Stimulated activated CD4-positive, alpha-beta T cell treated with anti-CD3 and anti-CD28 coated beads, Interleukin-2, amount 100 ng/mL, for 48 hours (primary cell): Measurements from ENCODE around the gene SHANK1.
"Not testable (repeated sequence)": the region's sequence is repeated elsewhere in the genome, so short reads cannot be mapped to it uniquely, and the experiment has no call there.

Experiments
- DNase-seq, 2 donors: peaks; one replicate each; pipeline ENCODE4 v3.0.0-alpha.2; 2020

Gene SHANK1

DNA sequence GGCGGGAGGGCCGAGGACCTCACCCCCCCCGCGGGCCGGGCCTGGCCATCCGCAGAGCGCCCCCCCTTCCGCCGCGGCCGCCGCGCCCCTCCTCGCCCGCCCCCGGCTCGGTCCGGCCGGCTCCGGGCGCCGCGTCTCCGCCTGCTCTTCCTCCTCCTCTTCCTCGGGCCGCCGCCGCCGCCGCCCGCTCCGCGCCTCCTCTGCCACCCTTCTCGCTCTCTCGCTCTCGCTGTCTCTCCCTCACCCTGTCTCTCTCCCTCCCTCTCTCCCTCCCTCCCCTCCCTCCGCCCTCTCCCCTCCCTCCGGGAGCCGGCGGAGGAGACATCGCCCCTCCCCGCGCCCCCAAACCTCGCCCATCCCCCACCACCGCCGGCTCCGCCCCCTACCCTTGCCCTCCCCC, at the start of gene SHANK1:
SHANK1 (minus strand) TSS at position 237 of the 400 bp plus-strand sequence. CDS start 2,883 bp downstream, outside the sequence.
- no peak for DNase-seq

DNA sequence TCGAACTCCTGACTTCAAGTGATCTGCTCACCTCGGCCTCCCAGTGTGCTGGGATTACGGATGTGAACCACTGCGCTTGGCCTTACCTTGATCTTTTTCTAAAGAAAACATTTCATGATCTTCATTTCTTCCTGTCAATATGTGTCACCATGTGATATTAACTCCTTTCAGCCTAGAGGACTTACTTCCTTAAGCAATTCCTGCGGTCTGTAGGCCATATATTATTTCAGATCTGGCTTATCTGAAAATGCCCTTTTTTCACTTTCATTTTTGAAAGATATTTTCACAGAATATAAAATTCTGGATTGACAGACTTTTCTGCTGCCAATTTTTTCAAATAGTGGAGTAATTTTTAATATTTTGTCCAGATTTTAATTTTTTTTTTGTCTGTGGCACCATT, 48.7 kb upstream of the SHANK1 start:
- DNase-seq, result no peak

DNA sequence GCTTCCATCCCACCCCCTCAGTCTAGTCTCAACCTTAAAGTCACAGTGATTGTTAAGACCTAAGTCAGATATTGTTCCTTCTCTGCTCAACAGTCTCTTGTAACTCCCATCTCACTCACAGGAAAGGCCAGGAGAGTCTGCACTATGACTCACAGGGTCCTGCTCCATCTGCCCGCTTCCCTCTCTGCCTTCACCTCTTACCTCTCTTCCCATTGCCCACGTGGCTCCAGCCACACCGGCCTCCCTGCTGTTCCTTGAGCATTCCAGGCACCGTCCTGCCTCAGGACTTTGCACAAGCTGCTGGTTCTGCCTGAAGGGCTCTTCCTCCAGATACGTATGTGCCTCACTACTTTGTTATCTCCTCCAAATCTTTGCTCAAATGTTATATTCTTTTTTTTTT, 47.7 kb upstream of the SHANK1 start:
- not testable (repeated sequence) for DNase-seq

DNA sequence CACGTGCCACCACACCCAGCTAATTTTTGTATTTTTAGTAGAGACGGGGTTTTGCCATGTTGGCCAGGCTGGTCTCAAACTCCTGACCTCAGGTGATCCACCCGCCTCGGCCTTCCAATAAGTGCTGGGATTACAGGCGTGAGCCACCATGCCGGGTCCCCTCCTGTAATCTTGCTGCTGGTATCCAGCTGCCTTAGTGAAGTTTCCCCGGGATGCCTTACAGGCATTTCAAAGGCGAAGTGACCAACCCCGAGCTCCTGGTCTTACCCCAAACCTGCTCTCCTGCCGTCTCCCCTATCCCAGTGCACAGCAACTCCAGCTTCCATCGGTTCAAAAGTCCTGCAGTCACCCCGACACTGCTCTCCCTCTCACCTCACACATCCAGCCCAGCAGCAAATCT, 47.1 kb upstream of the SHANK1 start:
- not testable (repeated sequence) for DNase-seq

DNA sequence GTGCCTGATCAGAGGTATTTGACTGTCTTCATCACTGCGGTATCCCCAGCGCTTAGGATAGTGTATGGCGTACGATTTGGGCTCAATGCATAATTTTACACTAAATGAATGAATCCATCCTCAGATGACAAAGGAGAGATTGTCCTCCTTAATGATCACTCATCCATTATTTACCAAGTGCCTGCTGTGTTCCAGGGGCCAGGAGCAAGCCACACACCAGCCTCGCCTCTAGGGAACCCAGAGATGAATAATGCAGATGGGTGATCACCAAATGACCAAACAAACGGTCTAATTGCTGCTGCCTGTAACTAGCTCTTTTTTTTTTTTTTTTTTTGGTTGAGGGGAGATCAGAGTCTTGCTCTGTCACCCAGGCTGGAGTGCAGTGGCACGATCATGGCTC, 44.8 kb upstream of the SHANK1 start:
- no peak for DNase-seq

DNA sequence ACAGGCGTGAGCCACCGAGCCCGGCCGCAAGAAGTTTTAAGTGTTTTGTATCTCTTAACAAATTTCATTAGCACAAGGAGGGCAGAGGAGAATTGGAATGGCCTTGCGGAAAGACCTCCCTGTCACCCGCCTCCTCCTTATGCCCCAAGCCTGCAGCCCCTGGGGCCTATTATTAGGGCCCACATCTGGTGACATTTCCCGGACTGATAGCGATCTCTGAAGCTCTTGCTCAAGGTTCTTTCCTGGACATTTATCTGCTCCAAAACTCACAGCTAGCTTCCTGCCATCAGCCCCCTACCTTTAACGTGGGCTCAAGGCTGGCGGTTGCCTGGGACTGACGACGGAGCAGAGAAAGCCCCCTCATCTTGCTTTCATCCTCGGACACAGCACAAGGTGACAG, 43.9 kb upstream of the SHANK1 start:
- not testable (repeated sequence) for DNase-seq

DNA sequence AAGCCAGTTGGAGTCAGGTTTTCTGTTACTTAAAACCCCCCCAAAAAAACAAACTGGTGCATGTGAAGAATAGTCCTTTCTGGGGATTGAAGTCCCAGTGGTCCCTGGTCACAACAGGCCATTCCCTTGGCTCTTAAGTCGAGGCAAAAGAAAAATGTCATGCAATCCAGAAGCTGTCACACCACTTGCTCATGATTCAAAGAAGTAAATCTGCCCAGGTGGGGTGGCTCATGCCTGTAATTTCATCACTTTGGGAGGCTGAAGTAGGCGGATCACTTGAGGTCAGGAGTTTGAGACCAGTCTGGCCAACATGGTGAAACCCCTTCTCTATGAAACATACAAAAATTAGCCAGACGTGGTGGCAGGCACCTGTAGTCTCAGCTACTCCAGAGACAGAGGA, 41.9 kb upstream of the SHANK1 start:
- DNase-seq, result not testable (repeated sequence)

DNA sequence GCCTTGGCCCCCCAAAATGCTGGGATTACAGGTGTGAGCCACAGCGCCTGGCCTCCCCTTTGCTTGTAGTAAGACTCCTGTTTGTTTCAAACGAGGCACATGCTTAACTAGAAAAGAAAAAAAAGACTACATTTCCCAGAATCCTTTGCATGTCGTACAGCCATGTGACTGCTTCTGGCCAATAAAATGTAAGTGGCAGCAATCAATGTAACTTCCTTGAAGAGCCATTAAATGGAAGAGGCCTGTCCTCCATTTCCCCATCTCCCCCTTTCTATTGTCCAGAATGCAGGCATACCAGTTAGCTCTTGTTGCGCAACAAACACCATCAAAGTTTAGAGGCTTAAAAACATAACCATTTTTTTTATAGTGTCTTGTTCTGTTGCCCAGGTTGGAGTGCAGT, 40.3 kb upstream of the SHANK1 start:
- no peak for DNase-seq

DNA sequence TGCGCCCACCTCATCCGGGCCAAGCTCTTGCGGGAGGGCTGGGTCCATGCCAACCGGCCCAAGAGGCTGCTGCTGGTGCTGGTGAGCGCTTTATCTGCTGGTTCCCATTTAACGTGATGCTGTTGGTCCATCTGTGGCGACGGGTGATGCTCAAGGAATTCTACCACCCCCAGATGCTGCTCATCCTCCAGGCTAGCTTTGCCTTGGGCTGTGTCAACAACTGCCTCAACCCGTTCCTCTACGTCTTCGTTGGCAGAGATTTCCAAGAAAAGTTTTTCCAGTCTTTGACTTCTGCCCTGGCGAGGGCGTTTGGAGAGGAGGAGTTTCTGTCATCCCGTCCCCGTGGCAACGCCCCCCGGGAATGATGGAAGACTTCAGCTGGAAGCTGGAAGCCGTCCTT, 39.5 kb upstream of the SHANK1 start:
- not testable (repeated sequence) for DNase-seq

DNA sequence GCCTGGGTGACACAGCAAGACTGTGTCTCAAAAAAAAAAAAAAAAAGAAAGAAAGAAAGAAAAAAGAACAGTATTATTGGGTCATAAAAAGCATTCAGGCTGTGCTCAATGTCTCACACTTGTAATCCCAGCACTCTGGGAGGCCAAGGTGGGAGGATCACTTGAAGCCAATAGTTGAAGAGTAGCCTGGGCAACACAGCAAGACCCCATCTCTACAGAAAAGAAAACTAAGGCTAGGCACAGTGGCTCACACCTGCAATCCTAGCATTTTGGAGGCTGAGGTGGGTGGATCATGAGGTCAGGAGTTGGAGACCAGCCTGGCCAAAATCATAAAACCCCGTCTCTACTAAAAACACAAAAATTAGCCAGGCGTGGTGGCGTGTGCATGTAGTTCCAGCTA, 38.0 kb upstream of the SHANK1 start:
- DNase-seq, result not testable (repeated sequence)

DNA sequence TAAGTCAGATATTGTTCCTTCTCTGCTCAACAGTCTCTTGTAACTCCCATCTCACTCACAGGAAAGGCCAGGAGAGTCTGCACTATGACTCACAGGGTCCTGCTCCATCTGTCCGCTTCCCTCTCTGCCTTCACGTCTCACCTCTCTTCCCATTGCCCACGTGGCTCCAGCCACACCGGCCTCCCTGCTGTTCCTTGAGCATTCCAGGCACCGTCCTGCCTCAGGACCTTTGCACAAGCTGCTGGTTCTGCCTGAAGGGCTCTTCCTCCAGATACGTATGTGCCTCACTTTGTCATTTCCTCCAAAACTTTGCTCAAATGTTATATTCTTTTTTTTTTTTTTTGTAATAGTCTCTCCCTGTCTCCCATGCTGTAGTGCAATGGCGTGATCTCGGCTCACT, 36.6 kb upstream of the SHANK1 start:
- not testable (repeated sequence) for DNase-seq

DNA sequence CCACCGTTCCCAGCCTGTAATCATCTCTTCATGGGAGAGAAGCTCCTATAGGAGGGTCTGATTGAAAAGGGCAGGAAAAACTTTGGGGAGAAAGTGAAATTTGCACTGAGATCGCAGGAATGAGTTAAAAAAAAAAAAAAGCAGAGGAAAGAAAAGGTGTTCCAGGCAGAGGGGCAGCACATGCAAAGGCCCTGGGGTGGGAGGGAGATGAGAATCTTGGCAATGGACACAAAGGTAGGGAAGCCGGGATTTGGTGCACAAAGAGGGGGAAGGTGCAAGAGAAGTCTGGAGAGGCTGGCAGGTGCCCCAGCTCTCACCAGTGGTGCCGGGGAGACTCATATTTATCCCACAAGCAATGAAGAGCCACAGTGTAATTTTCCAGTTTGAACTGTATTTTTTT, 34.3 kb upstream of the SHANK1 start:
- DNase-seq, result no peak

DNA sequence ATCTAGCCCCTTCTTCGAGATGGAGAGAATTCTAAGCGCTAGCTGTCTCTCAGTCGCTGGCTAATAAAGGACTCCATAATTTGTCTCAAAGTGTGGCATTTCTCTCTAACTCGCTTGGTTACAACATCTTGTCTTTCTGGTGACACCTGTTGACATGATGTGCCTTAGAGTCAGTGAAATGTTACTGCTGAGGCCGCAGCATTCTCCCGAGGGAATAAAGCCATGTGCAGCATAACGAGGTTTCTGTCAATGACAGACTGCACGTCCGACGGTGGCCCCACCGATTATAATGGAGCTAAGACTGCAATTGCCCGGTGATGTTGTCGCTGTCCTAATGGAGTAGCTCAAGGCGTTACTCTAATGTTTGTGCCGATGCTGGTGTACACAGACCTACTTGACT, 30.4 kb upstream of the SHANK1 start:
- DNase-seq, result no peak

DNA sequence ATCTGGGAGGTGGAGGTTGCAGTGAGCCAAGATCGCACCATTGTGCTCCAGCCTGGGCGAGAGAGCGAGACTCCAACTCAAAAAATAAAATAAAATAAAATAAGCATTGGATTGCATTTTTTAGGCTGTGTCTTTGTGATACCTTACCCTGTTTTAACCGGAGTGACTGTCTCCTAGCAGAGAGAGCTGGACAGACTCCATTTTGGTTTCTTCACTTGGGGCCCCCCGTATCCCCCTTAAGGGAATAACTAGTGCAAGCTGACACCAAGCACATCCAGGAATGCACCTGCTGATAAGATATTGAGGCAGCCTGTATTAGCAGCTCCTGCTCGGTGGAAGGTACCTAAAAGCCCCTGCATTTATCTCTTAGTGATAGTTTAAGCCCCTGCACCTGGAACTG, 29.9 kb upstream of the SHANK1 start:
- DNase-seq, result no peak

DNA sequence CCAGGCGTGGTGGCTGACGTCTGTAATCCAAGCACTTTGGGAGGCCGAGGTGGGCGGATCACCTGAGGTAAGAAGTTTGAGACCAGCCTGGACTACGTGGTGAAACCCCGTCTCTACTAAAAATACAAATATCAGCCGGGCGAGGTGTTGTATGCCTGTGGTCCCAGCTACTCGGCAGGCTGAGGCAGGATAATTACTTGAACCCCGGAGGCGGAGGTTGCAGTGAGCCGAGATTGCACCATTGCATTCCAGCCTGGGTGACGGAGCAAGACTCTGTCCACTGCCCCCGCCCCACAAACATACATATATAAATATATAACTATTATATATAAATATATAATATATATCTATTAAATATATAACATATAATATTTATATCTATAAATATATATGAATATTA, 27.5 kb upstream of the SHANK1 start:
- DNase-seq, result not testable (repeated sequence)

DNA sequence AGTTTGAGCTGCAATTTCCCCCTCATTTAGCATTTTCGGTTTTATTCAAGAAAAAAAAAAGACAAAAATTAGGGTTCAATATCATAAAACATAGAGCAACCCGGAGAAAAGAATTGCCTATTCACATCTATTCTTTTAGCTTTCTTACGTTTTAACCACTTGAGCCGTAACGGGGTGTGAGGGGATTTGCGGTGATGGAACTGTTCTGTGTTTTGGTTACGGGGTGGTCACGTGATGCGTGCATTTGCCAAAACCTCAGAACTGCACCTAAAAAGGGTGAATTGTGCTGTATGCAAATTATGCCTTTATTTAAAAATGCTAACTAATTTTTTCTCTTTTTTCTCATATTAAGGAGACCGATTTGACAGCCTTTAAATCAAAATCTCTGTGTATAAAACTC, 25.6 kb upstream of the SHANK1 start:
- no peak for DNase-seq

DNA sequence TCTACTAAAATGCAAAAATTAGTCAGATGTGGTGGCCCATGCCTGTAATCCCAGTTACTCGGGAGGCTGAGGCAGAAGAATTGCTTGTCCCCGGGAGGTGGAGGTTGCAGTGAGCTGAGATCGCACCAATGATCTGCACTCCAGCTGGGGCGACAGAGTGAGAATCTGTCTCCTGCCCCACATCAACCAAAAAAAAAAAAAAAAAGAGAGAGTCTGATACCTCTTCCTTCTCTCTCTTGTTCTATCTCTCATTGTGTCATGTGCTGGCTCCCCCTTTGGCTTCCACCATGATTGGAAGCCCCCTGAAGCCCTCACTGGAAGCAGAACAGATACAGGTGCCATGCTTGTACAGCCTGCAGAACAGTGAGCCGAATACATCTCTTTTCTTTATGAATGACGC, 23.9 kb upstream of the SHANK1 start:
- DNase-seq, result no peak

DNA sequence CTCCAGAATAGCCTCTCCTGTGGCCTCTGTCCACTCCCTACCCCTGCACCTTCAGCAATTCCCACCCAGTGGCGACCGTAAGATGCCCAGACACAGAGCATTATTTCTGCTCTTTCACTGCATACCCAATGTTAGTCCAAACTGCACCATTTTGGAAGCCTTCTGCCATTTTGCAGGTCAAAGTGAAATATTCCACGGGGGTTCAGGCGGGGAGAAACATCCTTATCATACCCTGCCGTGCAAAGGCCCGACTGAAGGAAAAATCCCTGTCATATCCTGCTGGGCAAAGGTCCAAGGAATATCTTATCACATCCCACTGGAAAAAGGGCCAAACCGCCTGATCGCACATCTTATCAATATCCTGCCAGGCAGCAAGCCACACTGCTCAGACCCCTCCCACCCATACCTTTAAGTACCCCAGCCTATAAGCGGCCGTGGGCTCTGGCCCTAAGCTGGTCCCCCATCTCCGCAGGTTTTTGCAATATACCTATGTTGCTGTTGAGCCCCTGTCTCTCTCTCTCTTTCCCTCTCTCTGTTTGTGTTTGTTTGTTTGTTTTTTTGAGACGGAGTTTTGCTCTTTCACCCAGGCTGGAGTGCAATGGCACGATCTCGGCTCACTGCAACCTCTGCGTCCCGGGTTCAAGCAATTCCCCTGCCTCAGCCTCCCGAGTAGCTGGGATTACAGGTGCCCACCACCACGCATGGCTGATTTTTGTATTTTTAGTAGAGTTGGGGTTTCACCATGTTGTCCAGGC, 21.8 kb upstream of the SHANK1 start:
- no peak for DNase-seq

DNA sequence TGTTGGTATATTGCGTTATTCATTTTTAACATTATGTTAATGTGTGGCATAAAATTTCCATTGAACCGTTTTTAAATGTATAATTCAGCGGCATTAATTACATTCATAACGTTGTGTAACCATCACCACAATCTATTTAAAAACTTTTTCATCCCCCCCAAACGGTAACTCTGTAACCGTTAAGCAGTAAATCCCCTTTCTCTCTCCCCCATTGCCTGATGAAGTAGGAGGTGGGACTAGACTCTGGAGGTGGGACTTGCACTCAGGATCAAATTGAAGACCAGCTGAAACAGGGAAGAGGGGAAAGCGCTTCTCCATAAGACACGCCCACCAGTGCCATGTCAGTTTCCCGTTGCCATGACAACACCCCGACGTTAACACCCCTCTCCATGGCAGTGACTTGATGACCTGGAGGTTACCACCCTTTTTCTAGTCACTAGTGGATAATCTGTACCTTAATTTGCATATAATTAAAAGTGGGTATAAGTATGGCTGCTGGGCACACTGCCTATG, 20.4 kb upstream of the SHANK1 start:
- DNase-seq, result no peak

DNA sequence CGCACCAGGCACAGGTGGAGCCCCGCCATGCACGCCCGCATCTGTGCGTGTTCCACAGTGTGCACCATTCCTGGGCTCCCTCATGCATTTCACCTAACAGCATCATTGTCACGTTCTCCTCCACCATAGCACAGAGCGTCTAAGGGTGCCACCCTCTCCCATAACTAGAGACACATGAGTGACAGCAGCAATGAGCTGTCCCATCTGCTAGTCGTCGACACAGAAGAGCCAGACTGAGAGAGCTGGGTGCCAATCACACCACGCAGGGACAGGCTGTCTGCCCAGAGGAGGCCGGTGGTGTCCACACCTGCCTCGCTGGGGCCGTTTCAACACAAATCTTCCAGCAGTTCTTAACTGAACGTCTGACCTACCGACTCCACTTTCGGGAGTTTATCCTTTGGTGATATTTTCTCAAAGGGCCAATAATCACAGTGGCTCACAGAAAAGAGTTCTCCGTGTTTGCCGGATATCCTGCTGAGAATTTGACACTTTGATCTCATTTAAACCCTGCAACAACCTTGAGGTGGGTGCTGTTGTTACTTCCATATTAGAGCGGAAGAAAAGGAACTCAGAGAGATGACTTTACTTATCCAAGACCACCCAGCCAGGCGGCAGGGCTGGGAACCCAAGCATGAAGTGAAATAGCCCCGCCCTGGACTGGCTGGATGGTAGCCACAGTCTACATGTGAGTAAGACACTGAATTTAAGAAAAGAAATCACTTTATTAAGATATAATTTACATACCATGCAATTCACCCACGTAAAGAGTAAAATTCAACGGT, 19.7 kb upstream of the SHANK1 start:
- no peak for DNase-seq

DNA sequence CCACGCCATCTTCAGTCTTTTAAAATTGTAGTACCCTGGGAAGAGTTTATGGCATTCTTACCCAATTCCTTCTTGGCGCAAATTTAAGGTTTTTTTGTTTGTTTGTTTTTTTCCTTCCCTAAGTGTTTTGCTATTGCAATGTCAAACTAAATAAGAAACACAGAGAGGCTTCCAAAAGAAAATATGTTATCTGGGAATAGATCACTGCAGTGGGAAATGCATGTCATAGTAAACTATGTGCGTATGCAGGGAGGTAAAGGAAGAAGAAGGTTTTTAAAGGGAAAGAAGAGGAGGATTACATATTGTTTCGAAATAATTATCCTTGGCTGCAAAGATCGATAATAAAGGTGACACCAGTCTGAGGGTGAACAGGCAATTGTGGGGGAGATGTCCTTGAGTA, 16.7 kb upstream of the SHANK1 start:
- no peak for DNase-seq

DNA sequence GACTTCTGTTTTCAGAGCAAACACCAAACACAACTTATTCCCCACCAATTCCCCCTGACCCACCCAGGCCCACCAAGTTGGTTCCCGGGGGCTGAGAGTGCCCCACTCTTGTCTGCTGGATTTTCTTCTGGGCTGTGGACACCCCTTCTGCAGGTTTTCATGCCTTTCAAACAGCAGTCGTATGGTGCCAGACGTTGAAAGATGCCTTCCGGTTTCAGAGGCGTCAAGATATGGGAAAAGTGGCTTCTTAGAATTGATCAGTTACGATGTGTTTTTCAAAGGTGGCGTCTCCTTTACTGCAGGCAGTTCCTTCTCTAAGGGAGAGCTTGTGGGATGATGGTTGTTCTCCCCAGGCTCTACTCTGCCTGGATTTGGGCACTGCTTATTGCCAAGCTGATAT, 16.3 kb upstream of the SHANK1 start:
- no peak for DNase-seq

DNA sequence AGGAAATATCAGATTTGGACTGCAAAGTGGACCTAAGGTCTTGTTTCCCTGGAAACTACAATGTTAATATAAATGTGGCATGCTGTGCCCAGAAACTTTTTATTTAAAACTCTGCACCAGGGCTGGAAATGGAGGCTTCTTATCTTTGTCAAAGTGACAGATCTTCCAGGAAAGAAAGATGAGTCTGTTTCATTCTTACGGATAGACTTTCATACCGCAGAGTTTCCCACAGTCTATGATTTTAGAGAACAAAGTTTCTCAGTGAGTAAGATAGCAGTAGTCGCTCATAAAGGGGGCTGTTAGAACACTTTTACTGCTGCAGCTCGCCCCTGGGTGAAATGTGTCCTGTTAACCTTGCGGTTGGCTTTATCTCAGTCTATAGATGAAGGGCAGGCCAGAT, 10.3 kb upstream of the SHANK1 start:
- DNase-seq, result no peak

DNA sequence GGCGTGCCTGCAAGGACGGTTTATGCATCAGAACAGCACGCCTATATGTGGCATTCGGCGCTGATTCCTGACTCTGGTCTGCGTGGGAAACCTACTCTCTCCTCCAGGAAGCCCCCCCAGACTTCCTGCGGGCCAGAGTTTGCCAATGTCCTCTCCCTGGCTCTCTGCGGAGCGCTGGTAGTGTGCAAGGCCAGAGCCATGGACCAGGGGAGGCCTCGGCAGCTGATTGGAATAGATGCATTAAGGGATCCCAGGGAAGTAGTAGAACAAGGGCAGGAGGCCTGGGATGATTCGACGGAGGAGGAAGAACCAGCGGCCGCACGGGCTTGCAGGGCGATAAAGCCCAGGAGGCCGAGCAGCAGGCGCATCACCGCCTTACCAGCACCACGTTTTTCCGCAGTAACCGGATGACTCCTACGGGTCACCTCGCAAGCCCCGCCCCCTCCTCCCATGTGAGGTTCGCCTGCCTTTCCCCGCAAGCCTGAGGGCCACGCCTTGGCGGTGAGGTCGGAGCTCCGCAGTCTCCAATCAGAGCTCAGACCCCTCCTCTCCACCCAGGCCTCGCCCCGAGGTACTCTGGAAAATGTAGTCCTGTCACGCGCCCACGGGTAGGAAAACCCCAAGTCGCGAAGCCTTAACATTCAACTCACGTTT, 8.6 kb upstream of the SHANK1 start:
- DNase-seq, result peak; percentile 58 to 69
